GM10248 (cell line): ENCODE measurements around the gene MAML2.

ENCODE experiments used
- CTCF ChIA-PET: fragments of 300-600 bp; sonication (Branson Sonifier 250); formaldehyde crosslinking; extraction: SDS; loops from one replicate; lab custom pipeline; 2021; ENCODE audit warnings: antibody characterized with exemption; lab: Yijun Ruan, JAX
- POLR2A ChIA-PET: fragments of 350-650 bp; sonication (Branson Sonifier 250); formaldehyde crosslinking; extraction: SDS; loops from one replicate; lab custom pipeline; 2020; ENCODE audit warnings: antibody characterized with exemption; lab: Yijun Ruan, JAX
- DNase-seq: peaks from one replicate; pipeline ENCODE4 v3.0.0; 2012; ENCODE audit errors: extremely low spot score
- TF ChIP-seq, protein P1 (sequence below): IDR thresholded peaks from 2 replicates; pipeline ENCODE4 v1.5.1; 2012; ENCODE audit warnings: mild to moderate bottlenecking, low read depth; ENCODE audit errors: extremely low read depth, missing control alignments, control extremely low read depth

The MAML2 gene

DNA sequence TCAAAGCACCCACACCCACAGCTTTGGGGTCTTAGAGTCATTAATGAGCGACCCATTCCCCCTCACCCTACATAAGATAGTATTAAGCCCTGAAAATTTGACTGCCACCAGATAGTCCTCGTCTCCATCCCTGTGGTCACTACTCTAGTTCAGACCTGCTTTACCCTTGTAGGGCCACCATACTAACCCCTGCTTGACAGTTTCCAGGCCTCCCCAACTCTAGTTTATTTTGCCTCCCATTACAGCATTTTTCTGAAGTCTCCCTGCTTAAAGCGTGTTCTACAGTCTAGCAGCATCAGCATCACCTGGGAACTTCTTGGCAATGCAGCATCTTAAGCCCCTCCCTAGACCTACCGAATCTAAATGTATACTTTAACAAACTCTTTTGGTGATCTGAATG, 192.4 kb downstream of the MAML2 start:
- DNase-seq = no peak
- POLR2A ChIA-PET = no interaction called here
- CTCF ChIA-PET = interaction anchor here (0.9 to 1.5 kb wide), 2 partner anchors 8 to 13 kb away, joined by 3 to 5 read pairs; no protein-coding TSS in a partner anchor
- TF ChIP-seq, protein P1, sequence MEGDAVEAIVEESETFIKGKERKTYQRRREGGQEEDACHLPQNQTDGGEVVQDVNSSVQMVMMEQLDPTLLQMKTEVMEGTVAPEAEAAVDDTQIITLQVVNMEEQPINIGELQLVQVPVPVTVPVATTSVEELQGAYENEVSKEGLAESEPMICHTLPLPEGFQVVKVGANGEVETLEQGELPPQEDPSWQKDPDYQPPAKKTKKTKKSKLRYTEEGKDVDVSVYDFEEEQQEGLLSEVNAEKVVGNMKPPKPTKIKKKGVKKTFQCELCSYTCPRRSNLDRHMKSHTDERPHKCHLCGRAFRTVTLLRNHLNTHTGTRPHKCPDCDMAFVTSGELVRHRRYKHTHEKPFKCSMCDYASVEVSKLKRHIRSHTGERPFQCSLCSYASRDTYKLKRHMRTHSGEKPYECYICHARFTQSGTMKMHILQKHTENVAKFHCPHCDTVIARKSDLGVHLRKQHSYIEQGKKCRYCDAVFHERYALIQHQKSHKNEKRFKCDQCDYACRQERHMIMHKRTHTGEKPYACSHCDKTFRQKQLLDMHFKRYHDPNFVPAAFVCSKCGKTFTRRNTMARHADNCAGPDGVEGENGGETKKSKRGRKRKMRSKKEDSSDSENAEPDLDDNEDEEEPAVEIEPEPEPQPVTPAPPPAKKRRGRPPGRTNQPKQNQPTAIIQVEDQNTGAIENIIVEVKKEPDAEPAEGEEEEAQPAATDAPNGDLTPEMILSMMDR = no peak

- POLR2A ChIA-PET = no interaction called here
- TF ChIP-seq, protein P1 = no peak
- CTCF ChIA-PET = interaction anchor here (1.5 kb wide), 1 partner anchor 8 kb away, joined by 5 read pairs; no protein-coding TSS in a partner anchor
- no peak for DNase-seq
These were observed 193.0 kb downstream of the MAML2 start for GRCh38 chr11:96149743-96150555.

DNA sequence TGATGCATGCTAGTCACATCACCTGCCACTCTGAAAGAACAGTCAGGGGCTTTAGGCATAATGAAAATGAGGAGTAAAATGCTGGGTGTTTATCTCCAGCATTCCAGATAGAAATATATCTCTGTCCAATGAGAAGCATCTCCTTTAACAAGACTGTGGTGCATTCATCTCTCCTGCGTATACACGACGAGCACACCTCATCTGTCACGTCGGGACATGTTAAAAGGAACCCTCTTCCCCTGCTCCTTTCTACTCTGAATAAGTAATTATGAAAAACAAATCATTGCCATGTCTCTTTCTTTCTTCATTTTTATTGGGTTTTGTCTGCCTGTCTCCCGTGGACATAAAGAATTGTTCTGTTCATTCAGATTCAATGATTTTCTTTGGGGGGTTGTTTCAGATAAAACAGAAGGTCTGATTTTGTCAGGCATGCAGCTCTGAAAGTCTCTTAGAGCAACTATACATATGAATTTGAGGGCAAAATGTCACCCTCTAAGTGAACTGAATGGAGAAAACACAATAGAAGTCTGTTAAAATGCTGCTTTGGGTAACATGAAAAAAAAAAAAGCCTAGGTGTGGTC, 195.0 kb downstream of the MAML2 start:
- POLR2A ChIA-PET = no interaction called here
- TF ChIP-seq, protein P1 = no peak
- DNase-seq = no peak
- CTCF ChIA-PET = interaction anchor here (1.1 kb wide), 2 partner anchors 10 to 12 kb away, joined by 3 to 4 read pairs; no protein-coding TSS in a partner anchor

GRCh38 chr11:96147186-96147585, 195.8 kb downstream of the MAML2 start:
- DNase-seq = no peak
- TF ChIP-seq, protein P1 = no peak
- ChIA-PET POLR2A (no interaction called here), CTCF (interaction anchor here (1.1 to 1.3 kb wide), 2 partner anchors 9 to 16 kb away, joined by 5 to 6 read pairs; no protein-coding TSS in a partner anchor)

- TF ChIP-seq, protein P1 = no peak
- ChIA-PET CTCF (interaction anchor here (1.1 to 1.3 kb wide), 2 partner anchors 9 to 16 kb away, joined by 5 to 6 read pairs; no protein-coding TSS in a partner anchor), POLR2A (no interaction called here)
- DNase-seq = no peak
These were observed 196.2 kb downstream of the MAML2 start for GRCh38 chr11:96146765-96147164.

DNA sequence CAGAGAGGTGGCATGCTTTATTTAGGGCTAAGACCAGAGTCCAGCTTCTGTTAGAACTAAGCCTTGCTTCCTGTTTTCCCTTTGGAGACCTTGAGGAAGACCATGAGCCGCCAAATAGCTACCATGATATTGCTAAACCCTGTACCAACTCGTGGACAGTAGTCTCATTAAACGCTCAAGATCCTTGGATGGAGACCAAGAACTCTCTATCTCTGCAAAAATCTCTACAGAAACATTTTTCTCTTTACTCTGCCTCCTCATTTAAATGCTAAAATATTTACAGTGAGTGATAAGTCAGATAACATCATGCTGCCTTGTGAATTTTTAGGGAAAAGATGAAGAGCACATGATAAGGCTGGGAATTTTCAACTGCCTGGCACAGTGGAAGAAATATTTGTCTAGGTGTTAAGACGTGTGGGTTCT, 197.8 kb downstream of the MAML2 start:
- no peak for DNase-seq
- CTCF ChIA-PET = interaction anchor here (1.3 kb wide), 1 partner anchor 13 kb away, joined by 3 read pairs; no protein-coding TSS in a partner anchor
- TF ChIP-seq, protein P1 = no peak
- POLR2A ChIA-PET = no interaction called here
